GM12874 (cell line): Measurements from ENCODE around the gene FKBP8.

ENCODE experiments used
- TF ChIP-seq, protein P1 (sequence below): IDR thresholded peaks from 2 replicates; pipeline ENCODE4 v1.5.1; 2011; ENCODE audit warnings: low read depth, mild to moderate bottlenecking, control low read depth, low read length, moderate library complexity; ENCODE audit not compliant: insufficient read depth

The FKBP8 gene

DNA sequence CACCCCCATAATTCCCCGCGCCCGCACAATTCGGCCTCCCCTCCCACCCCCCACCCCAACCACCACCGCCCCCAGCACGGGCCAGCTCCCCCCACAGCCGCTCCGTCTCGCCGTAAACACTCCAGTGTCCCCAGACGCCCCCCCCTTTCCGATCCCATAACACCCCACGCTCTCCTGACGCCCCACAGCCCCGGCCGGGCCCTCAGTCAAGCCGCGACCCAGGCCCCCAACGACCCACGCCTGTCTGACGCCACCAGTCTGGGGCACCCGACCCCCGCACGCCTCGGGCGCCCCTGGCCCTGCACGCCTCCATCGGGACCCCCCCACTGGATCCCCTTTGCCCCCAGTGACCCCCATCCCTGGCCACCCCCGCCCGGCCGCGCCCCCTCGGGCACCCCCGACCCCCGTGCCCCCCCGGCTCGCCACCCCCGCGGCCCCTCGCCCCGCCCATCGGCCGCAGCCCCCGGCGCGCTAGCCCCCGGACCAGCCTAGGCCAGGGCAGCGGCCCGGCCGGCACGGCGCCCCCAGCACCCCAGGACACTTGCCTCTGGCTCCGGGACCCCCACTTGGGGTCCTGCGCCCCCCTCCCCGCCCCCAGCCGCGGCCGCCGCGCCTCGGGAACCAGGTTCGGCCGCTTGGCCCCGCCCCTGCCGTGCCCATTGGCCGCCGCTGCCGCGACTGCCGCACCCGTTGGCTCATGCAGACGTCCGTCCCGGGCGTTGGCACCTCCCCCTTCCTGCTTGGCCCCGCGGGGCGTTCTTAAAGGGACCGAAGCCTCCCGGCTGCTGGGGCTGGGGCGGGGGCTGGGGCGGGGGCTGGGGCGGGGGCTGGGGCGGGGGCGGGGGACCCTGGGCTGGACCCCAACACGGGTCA lies at the start of gene FKBP8:
TSS of gene FKBP8 (minus strand) at position 633 of the 873 bp plus-strand sequence. CDS start 1,603 bp downstream, outside the sequence.
- TF ChIP-seq, protein P1, sequence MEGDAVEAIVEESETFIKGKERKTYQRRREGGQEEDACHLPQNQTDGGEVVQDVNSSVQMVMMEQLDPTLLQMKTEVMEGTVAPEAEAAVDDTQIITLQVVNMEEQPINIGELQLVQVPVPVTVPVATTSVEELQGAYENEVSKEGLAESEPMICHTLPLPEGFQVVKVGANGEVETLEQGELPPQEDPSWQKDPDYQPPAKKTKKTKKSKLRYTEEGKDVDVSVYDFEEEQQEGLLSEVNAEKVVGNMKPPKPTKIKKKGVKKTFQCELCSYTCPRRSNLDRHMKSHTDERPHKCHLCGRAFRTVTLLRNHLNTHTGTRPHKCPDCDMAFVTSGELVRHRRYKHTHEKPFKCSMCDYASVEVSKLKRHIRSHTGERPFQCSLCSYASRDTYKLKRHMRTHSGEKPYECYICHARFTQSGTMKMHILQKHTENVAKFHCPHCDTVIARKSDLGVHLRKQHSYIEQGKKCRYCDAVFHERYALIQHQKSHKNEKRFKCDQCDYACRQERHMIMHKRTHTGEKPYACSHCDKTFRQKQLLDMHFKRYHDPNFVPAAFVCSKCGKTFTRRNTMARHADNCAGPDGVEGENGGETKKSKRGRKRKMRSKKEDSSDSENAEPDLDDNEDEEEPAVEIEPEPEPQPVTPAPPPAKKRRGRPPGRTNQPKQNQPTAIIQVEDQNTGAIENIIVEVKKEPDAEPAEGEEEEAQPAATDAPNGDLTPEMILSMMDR, result no peak

DNA sequence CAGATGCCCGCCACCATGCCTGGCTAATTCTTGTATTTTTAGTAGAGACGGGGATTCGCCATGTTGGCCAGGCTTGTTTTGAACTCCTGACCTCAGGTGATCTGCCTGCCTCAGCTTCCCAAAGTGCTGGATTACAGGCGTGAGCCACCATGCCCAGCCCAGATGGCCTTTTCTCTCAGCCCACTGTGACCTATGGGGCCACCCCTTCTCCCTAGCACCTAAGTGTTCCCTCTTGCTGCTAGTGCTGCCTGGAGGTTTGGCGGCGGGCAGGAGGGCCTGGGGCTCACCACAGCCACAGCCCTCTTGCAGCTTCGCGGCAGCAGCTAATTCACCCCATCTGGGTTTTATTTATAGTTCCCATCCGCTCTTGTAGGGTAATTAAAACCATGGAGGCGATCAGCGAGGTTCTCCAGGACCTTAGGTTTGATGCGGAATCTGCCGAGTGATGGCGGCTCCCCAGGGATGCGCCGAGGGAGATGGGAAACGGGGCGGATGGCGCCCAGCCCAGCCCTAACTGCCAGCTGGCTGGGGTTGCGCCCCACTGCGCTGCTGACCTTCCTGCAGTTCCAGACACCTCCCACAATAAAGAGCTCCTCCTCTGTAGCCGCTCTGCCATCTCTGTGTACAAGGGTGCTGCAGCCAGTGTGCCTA lies 48.5 kb upstream of the FKBP8 start:
- TF ChIP-seq, protein P1, result no peak

DNA sequence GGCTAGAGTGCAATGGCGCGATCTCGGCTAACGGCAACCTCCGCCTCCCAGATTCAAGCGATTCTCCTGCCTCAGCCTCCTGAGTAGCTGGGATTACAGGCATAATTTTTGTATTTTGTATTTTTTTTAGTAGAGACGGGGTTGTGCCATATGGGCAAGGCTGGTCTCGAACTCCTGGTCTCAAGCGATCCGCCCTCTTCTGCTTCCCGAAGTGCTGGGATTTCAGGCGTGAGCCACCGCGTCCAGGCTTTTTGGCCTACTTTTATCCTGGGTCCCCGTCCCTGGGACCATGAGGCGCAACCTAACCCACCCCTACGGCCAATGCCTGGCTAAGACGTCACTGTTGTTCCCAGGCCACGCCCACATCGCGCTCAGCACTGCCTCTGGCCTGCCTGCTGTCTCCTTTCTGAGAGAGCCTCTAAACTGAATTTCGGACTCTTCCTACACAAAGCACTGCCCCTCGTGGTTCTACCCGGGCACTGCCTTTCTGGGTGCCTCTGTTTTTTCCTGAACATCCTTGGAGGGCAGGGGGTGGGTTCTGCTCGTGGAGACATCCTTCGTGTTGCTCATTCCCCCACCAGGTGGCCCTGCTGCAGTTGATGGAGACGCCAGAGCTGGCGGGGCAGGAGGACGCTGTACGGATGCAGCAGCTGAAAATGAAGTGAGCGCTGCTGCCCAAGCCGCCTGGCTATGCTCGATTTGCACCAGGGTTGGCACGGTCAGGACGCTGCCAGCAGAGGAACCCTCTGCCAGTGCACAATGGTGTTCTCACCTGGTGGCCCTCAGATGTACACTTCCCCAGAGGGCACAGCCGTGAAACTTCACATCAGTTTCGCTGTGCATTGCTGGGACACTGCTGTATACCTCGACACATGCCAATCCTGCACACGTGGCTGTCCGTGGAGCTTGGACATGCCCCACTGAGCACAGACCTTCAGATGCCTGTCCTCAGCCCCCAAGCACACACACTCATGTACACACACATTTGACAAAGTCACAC lies 47.2 kb upstream of the FKBP8 start:
- TF ChIP-seq, protein P1, result no peak

DNA sequence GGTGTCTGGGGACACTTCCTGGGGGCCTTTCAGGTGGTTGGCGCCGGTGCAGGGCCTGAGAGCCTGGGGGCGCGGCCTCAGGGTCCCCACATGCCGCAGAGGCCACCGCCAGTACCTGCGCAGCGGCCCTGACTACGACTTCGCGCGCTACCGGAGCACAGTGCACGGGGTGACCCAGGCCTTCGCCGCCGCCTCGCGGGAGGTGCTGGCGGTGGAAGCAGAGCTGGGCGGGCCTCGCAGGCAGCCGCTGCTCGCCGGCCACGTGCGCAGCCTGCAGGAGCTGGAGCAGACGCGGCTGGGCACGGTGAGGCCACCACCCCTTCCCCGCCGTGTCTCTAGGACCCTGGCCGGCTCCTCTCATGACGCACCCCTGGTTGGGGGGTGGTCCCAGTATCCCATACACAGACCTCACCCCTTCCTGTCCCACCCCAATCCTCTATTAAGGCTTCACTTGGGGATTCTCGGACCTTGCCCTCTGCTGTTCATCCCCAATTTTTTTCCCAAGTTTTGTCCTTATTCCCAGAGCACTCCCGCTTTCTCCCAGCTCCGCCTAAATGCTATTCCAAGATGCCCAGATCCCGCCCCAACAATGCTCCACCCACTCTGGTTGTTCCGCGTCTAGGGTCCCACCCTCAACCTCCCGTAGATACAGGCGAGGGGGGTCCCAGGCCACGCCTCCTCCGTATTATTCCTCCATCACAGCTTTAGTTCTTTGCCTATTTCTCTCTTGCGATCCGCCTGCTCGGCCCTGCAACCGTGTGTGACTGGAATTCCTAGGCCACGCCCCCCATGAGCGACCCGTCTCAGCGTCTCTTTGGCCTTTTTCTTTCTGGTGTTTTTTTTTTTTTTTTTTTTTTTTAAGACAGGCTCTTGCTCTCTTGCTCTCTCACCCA lies 46.3 kb upstream of the FKBP8 start:
- TF ChIP-seq, protein P1, result peak; percentile 22; the same call in 1 of the 2 replicates

DNA sequence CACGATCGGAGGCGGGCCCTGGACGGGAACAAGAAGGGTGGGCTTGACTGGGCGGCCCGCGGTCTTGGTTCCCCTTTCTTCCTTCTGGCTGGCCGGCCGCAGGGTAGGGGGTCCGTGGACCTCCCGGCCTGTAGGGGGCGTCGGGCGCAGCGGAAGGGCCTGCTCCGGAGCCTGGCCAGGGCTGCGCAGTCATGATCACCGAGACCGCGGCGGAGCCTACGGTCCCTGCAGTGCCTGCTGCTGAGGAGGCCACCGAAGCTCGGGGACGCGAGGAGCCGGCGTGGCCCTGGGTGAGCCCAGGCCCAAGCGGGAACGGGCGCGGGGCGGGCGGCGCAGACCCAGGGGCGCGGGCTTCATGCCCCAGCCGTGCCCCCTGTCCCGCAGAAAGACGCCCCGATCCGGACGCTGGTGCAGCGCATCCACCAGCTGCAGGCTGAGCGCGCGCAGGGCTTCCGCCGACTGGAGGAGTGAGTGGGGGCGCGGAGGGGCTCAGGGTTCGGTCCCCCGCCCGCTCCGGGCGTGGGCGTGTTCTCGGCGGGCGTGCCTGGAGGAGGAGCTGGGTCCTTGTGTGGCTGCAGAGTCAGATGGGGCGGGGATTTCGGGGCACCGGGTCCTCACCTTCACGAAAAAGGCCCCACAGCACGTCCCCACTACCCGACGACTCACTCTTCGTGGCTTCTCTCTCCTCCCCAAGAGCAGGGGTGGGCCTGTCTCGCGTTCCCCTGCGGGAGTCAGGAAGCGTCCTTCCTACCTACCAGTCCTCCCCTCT lies 45.4 kb upstream of the FKBP8 start, which contains the start of gene REX1BD:
TSS of gene REX1BD (plus strand) at position 188 of the 769 bp plus-strand sequence. CDS start at position 192, 4 bp downstream.
- TF ChIP-seq, protein P1, result peak; percentile 98
